HepG2 (cell line): ENCODE results near the gene ARL17B. TPM values are rescaled to one million over a fixed set of nuclear protein-coding genes. Genes with fewer than 3 reads are reported as not detected.
A peak's percentile ranks its signal among the peaks of the same experiment; 100 is the strongest.

Source experiments
- ATAC-seq: fragments of 200-7000 bp; cut with Tn5 transposase; 3 replicates; pipeline ENCODE4 v1.9.1; 2020; ENCODE audit warnings: mild to moderate bottlenecking, moderate library complexity
- BruUV-seq: library from RNA; stranded (reverse); fragments of 400-500 nt; replicated peaks from 2 replicates; lab custom pipeline; 2021; lab: Mats Ljungman, UMichigan
- CTCF ChIA-PET: fragments of 300-600 bp; formaldehyde crosslinking; extraction: SDS; loops from one replicate; lab custom pipeline; 2021; ENCODE audit warnings: low total read pairs, inconsistent platforms, low intra/inter-chr PET ratio; lab: Yijun Ruan, JAX
- POLR2A ChIA-PET: fragments of 350-600 bp; sonication (Branson Sonifier 250); formaldehyde crosslinking; loops from one replicate; lab custom pipeline; 2020; ENCODE audit warnings: antibody characterized with exemption, inconsistent platforms; lab: Yijun Ruan, JAX
- DNase-seq: peaks from one replicate; pipeline ENCODE4 v3.0.0-alpha.2; 2015; ENCODE audit warnings: low spot score
- FAIRE-seq: peaks from 3 replicates; lab custom pipeline; 2011; peaks lifted over from hg19 to GRCh38; lab: Jason Lieb, UNC
- H2AFZ ChIP-seq: one replicate; pipeline ENCODE4 v1.6.1; 2011; ENCODE audit warnings: low read length, inconsistent platforms
- H3K27ac ChIP-seq: fragments of 300-600 bp; 3 replicates; pipeline ENCODE4 v1.8.0; 2011; ENCODE audit warnings: mixed run types, mild to moderate bottlenecking, mixed read lengths, low read length, inconsistent platforms; ENCODE audit not compliant: insufficient read depth; ENCODE audit errors: extremely low read length
- H3K27me3 ChIP-seq, 2 experiments: fragments of 200-600 bp in 1 of 2; 2 replicates in 1 of 2; 3 replicates in 1 of 2; pipeline versions ENCODE4 v1.6.0 to v1.8.0; 2011; ENCODE audit warnings: low read length in 2 of 2, mild to moderate bottlenecking in 2 of 2, moderate library complexity in 2 of 2, inconsistent platforms in 1 of 2; ENCODE audit not compliant: insufficient read depth in 2 of 2, control insufficient read depth in 1 of 2
- H3K36me3 ChIP-seq, 2 experiments: fragments of 200-600 bp in 1 of 2; replicated peaks in 1 of 2; 2 replicates in 1 of 2; 3 replicates in 1 of 2; pipeline versions ENCODE4 v1.5.1 to v1.8.0; 2011; ENCODE audit warnings: low read length in 2 of 2, inconsistent platforms in 1 of 2; ENCODE audit not compliant: insufficient read depth in 2 of 2, control insufficient read depth in 1 of 2
- H3K4me1 ChIP-seq: 2 replicates; pipeline ENCODE4 v1.5.1; 2012; ENCODE audit warnings: low read length, inconsistent platforms; ENCODE audit not compliant: insufficient read depth
- H3K4me2 ChIP-seq: 2 replicates; pipeline ENCODE4 v1.6.0; 2011; ENCODE audit warnings: low read depth, low read length, inconsistent platforms
- H3K4me3 ChIP-seq, 3 experiments: fragments of 200-600 bp in 1 of 3; sonication (generic), shearing (Covaris generic) in 1 of 3; replicated peaks in 1 of 3; 2 replicates each; pipeline ENCODE4 v1.5.1; 2011 to 2016; ENCODE audit warnings: low read length in 3 of 3, inconsistent platforms in 2 of 3, low read depth in 2 of 3, mild to moderate bottlenecking in 2 of 3, control low read depth in 1 of 3, mixed read lengths in 1 of 3; ENCODE audit not compliant: insufficient read depth in 1 of 3
- H3K79me2 ChIP-seq: one replicate; pipeline ENCODE4 v1.6.1; 2011; ENCODE audit warnings: low read length, inconsistent platforms; ENCODE audit not compliant: insufficient read depth
- H3K9ac ChIP-seq: 2 replicates; pipeline ENCODE4 v1.6.0; 2011; ENCODE audit warnings: mild to moderate bottlenecking, low read depth, low read length, inconsistent platforms; ENCODE audit not compliant: insufficient read depth
- H3K9me3 ChIP-seq: 2 replicates; pipeline ENCODE4 v1.5.1; 2012; ENCODE audit warnings: mild to moderate bottlenecking, low read length
- H4K20me1 ChIP-seq: 2 replicates; pipeline ENCODE4 v1.6.0; 2011; ENCODE audit warnings: inconsistent platforms, mild to moderate bottlenecking, low read length, moderate library complexity; ENCODE audit not compliant: insufficient read depth
- ARID5B ChIP-seq: IDR thresholded peaks from 2 replicates; pipeline ENCODE4 v1.4.0; 2020; ENCODE audit warnings: mild to moderate bottlenecking, missing genetic modification reagents
- CCAR2 ChIP-seq: fragments of 200-400 bp; formaldehyde crosslinking; optimal IDR thresholded peaks from 2 replicates; pipeline ENCODE3; 2018; ENCODE audit warnings: low read depth, mild to moderate bottlenecking, low read length, moderate library complexity
- CERS6 ChIP-seq: sonication (generic); formaldehyde crosslinking; IDR thresholded peaks from 2 replicates; pipeline ENCODE4 v1.5.0; 2020; ENCODE audit warnings: missing genetic modification reagents
- FOXC1 ChIP-seq: sonication (generic); formaldehyde crosslinking; IDR thresholded peaks from 2 replicates; pipeline ENCODE4 v1.8.0; 2022; ENCODE audit warnings: mild to moderate bottlenecking, missing genetic modification reagents, borderline replicate concordance
- FOXK1 ChIP-seq: sonication (generic); formaldehyde crosslinking; IDR thresholded peaks from 2 replicates; pipeline ENCODE4 v1.4.0; 2020; ENCODE audit warnings: low read depth, missing genetic modification reagents, borderline replicate concordance
- HES4 ChIP-seq: sonication (generic); formaldehyde crosslinking; IDR thresholded peaks from 2 replicates; pipeline ENCODE4 v1.9.0; 2021; ENCODE audit warnings: mild to moderate bottlenecking, missing genetic modification reagents, borderline replicate concordance
- SALL2 ChIP-seq: sonication (generic); formaldehyde crosslinking; IDR thresholded peaks from 2 replicates; pipeline ENCODE4 v1.8.1; 2023; ENCODE audit warnings: mild to moderate bottlenecking, missing genetic modification reagents, inconsistent platforms
- TOE1 ChIP-seq: sonication (generic); formaldehyde crosslinking; IDR thresholded peaks from 2 replicates; pipeline ENCODE4 v1.4.0; 2020; ENCODE audit warnings: mild to moderate bottlenecking, missing genetic modification reagents
- TRIM24 ChIP-seq: sonication (generic); formaldehyde crosslinking; IDR thresholded peaks from 2 replicates; pipeline ENCODE4 v1.8.0; 2022; ENCODE audit warnings: mild to moderate bottlenecking, missing genetic modification reagents
- ZBTB46 ChIP-seq: sonication (generic); formaldehyde crosslinking; IDR thresholded peaks from 2 replicates; pipeline ENCODE4 v1.4.0; 2020; ENCODE audit warnings: mild to moderate bottlenecking, missing genetic modification reagents, borderline replicate concordance
- ZFY ChIP-seq: sonication (generic); formaldehyde crosslinking; IDR thresholded peaks from 2 replicates; pipeline ENCODE4 v1.4.0; 2020; ENCODE audit warnings: missing genetic modification reagents
- ZNF468 ChIP-seq: sonication (generic); formaldehyde crosslinking; IDR thresholded peaks from 2 replicates; pipeline ENCODE4 v1.8.0; 2022; ENCODE audit warnings: mild to moderate bottlenecking, moderate library complexity, missing genetic modification reagents
- ZNF879 ChIP-seq: sonication (generic); formaldehyde crosslinking; IDR thresholded peaks from 2 replicates; pipeline ENCODE4 v1.8.1; 2023; ENCODE audit warnings: missing genetic modification reagents
- WGBS: methylation state at CpG from one replicate; pipeline ENCODE4 v1.1.6; 2017; ENCODE audit warnings: low lambda C conversion rate; 5-methylcytosine and 5-hydroxymethylcytosine counted together
- in situ Hi-C: cut with HindIII; loops from 2 replicates; pipeline ENCODE4 v1.10.0; 2017; ENCODE audit warnings: low pct_unique_long_range_greater_than_20kb; ENCODE audit not compliant: extremely low pct_ligation_motif_present
- intact Hi-C: fragments of 100-400 bp; cut with micrococcal nuclease; formaldehyde crosslinking; loops from one replicate; pipeline ENCODE4 v1.10.0; 2022; ENCODE audit not compliant: unreplicated experiment
- polyA plus RNA-seq, 8 experiments: library from polyadenylated mRNA; depleted of rRNA in 3 of 8; stranded (reverse) in 7 of 8; unstranded in 1 of 8; fragments of >200 nt; fragmentation: Illumina TruSeq in 4 of 8; extraction: Trizol in 4 of 8; gene quantifications; 2 replicates each; pipeline versions ENCODE4 v1.2.1 to v1.2.3, GENCODE V29; 2011 to 2016; ENCODE audit warnings: low read depth in 4 of 8, missing spikeins in 1 of 8, mixed read lengths in 1 of 8; ENCODE audit not compliant: insufficient read depth in 1 of 8
- total RNA-seq, 5 experiments: library from RNA; depleted of rRNA; stranded (reverse); fragments of >200 nt; fragmentation: Illumina TruSeq; extraction: Trizol; gene quantifications; 2 replicates each; pipeline ENCODE4 v1.2.3, GENCODE V29; 2016; ENCODE audit warnings: low read depth in 1 of 5

Gene ARL17B
- total and polyA plus RNA-seq, 2 of the 13 experiments (the other 11 are each of a cell fraction or from before 2014, with no cell fraction given): 14.2 to 25.8 TPM

GRCh38 chr17:46266063-46266655, 95.4 kb downstream of the ARL17B start (continued):
- peak; percentile 26; the same call in 1 of the 2 replicates for TF ChIP-seq CERS6 (CRISPR knock-in tag)
- TF ChIP-seq FOXC1 (CRISPR knock-in tag): peak; percentile 56; the same call in 1 of the 2 replicates

GRCh38 chr17:46264456-46265198, 96.9 kb downstream of the ARL17B start:
- peaks cover 64% of the 10 kb centered on the region for H3K4me1 ChIP-seq
- peaks cover 0 to 14% of the 10 kb centered on the region in 2 experiments; a peak in 1 of 5 replicates for H3K27me3 ChIP-seq
- H3K9ac ChIP-seq: no peak overlapping the region
- DNase-seq (peak; percentile 56), FAIRE-seq (no peak), ATAC-seq (no peak)
- H3K79me2 ChIP-seq: no peaks in the 10 kb centered on the region
- 4% methylated on average over 3 of the region's 3 CpGs for WGBS
- H3K36me3 ChIP-seq: no peaks in the 10 kb centered on the region
- no peaks in the 10 kb centered on the region for H3K9me3 ChIP-seq
- intact Hi-C loops (no loop called here), in situ Hi-C loops (loop anchor here (25.0 kb wide), 1 partner anchor 677 kb away; no protein-coding TSS in a partner anchor)
- no TSS peak for BruUV-seq
- ChIA-PET CTCF (no interaction called here), POLR2A (no interaction called here)
- no peaks in the 10 kb centered on the region for H4K20me1 ChIP-seq
- no peak overlapping the region for H2AFZ ChIP-seq
- no peak overlapping the region for H3K27ac ChIP-seq
- H3K4me3 ChIP-seq: no peak overlapping the region
- H3K4me2 ChIP-seq: peak overlapping the region; percentile 2; the same call in 1 of the 2 replicates
- TF ChIP-seq CCAR2 (no peak), ZNF468 (CRISPR knock-in tag) (no peak), TOE1 (CRISPR knock-in tag) (no peak), FOXK1 (CRISPR knock-in tag) (peak; percentile 15; the same call in 1 of the 2 replicates), TRIM24 (CRISPR knock-in tag) (no peak), ARID5B (no peak), HES4 (no peak), ZFY (CRISPR knock-in tag) (0 out of 2 replicates have a peak, but pooled peaks have one; percentile 19), ZBTB46 (CRISPR knock-in tag) (no peak), ZNF879 (CRISPR knock-in tag) (no peak), SALL2 (no peak)
